Panc1 (cell line): ENCODE data around the gene RAPGEF1. TPM values are rescaled to one million over a fixed set of nuclear protein-coding genes. Genes with fewer than 3 reads are reported as not detected.

Experiments
- ATAC-seq: fragments of 200-7000 bp; cut with Tn5 transposase; 2 replicates; pipeline ENCODE4 v1.9.1; 2020; ENCODE audit warnings: mild to moderate bottlenecking, moderate library complexity
- BruUV-seq: library from RNA; stranded (reverse); fragments of 400-500 nt; replicated peaks from 2 replicates; lab custom pipeline; 2021; lab: Mats Ljungman, UMichigan
- CTCF ChIA-PET: fragments of 300-600 bp; sonication (Branson Sonifier 250); formaldehyde crosslinking; loops from one replicate; lab custom pipeline; 2022; ENCODE audit warnings: antibody characterized with exemption; lab: Charles Lee
- POLR2A ChIA-PET: fragments of 300-600 bp; sonication (Branson Sonifier 250); formaldehyde crosslinking; loops from one replicate; lab custom pipeline; 2022; ENCODE audit warnings: antibody characterized with exemption; lab: Charles Lee
- DNase-seq: peaks from one replicate; pipeline ENCODE4 v3.0.0-alpha.2; 2010; ENCODE audit warnings: low read depth, low spot score
- H3K27ac ChIP-seq: 2 replicates; pipeline ENCODE4 v1.5.1; 2011; ENCODE audit warnings: mild to moderate bottlenecking, low read length, inconsistent platforms
- H3K27me3 ChIP-seq: fragments of 200-500 bp; sonication (Bioruptor generic); 2 replicates; pipeline ENCODE4 v1.6.0; 2014; ENCODE audit warnings: low read length, inconsistent platforms; ENCODE audit not compliant: control insufficient read depth, insufficient read depth
- H3K36me3 ChIP-seq: fragments of 200-500 bp; sonication (Bioruptor generic); 2 replicates; pipeline ENCODE4 v1.5.1; 2014; ENCODE audit warnings: inconsistent platforms, mild to moderate bottlenecking, low read length, moderate library complexity; ENCODE audit not compliant: control insufficient read depth, insufficient read depth
- H3K4me1 ChIP-seq: 2 replicates; pipeline ENCODE4 v1.5.1; 2011; ENCODE audit warnings: inconsistent platforms, mild to moderate bottlenecking, low read length, moderate library complexity; ENCODE audit not compliant: control insufficient read depth, insufficient read depth
- H3K4me3 ChIP-seq, 2 experiments: 2 replicates each; pipeline ENCODE4 v1.5.1; 2011 to 2012; ENCODE audit warnings: low read depth in 2 of 2, low read length in 2 of 2, mild to moderate bottlenecking in 2 of 2, inconsistent platforms in 1 of 2, moderate library complexity in 1 of 2
- H3K9me3 ChIP-seq: fragments of 200-500 bp; sonication (Bioruptor generic); 2 replicates; pipeline ENCODE4 v1.5.1; 2014; ENCODE audit warnings: low read depth, mild to moderate bottlenecking, inconsistent platforms, low read length, moderate library complexity; ENCODE audit not compliant: control insufficient read depth, insufficient read depth
- POLR2AphosphoS5 ChIP-seq: IDR thresholded peaks from 2 replicates; pipeline ENCODE4 v1.6.1; 2012; ENCODE audit warnings: mild to moderate bottlenecking, low read depth, low read length, moderate library complexity
- SIN3A ChIP-seq: IDR thresholded peaks from 2 replicates; pipeline ENCODE4 v1.6.1; 2012; ENCODE audit warnings: low read depth, mild to moderate bottlenecking, low read length, moderate library complexity, borderline replicate concordance; ENCODE audit not compliant: insufficient read depth
- TCF7L2 ChIP-seq: IDR thresholded peaks from 2 replicates; pipeline ENCODE4 v1.6.1; 2011; ENCODE audit warnings: mild to moderate bottlenecking, low read depth, low read length, inconsistent platforms
- in situ Hi-C: cut with HindIII; loops from 2 replicates; pipeline ENCODE4 v1.10.0; 2016; ENCODE audit warnings: low sequenced_read_pairs, low pct_unique_long_range_greater_than_20kb
- intact Hi-C: fragments of 100-400 bp; cut with micrococcal nuclease; formaldehyde crosslinking; loops from one replicate; pipeline ENCODE4 v1.10.0; 2022; ENCODE audit not compliant: unreplicated experiment
- total RNA-seq: library from RNA; stranded (reverse); gene quantifications from one replicate; pipeline ENCODE4 v1.2.1, GENCODE V29; 2021; ENCODE audit not compliant: unreplicated experiment
- TF ChIP-seq, protein P1 (sequence below), 2 experiments: IDR thresholded peaks; 2 replicates each; pipeline ENCODE4 v1.6.1; 2011 to 2012; ENCODE audit warnings: low read depth in 2 of 2, control low read depth in 1 of 2, low read length in 1 of 2, mild to moderate bottlenecking in 1 of 2, moderate library complexity in 1 of 2; ENCODE audit not compliant: insufficient read depth in 1 of 2
- TF ChIP-seq, protein P2 (sequence below): fragments of 450-650 bp; IDR thresholded peaks from 2 replicates; pipeline ENCODE4 v1.5.1; 2017; ENCODE audit warnings: mild to moderate bottlenecking

RAPGEF1 gene
- total RNA-seq, 1 experiment from 2014 or later: 86.8 TPM

DNA sequence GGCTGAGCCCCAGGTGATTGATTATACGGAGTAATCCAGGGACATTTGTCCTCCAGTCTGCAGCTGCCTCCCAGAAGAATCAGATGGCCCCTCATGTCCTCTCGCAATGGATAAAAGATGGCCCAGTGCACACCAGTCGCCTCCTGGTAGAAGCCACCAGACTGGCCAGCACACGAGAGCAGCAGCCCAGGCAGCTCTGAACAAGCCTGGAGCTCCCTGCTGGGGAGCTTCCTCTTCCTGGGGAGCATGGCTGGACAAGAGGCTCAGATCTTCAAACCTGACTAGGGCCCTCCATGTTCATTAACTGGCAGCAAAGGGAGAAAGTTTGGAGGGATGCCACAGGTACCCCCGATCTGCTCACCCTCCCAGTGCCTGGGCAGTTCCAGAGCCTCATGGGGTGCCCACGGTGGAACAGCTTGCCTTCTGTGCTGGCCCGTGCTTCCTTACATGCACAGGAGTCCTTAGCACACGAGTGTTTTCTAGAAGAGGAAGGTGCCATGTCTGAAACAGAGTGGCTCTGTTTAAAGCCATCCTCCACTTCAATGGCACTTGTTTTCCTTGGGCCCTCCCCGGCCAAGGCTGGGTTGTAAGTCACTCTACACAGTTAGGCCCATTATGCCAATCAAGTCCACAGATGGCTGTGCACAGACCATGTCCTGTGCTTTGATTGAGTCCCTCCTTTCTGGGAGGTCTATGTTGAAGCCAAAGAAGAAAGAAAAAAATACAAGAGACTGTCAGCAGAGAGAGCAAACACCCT, 118.9 kb downstream of the RAPGEF1 start:
- H3K4me3 ChIP-seq: no peak overlapping the region
- H3K4me1 ChIP-seq: no peaks in the 10 kb centered on the region
- ChIA-PET POLR2A (no interaction called here), CTCF (no interaction called here)
- no peak overlapping the region for H3K27ac ChIP-seq
- H3K27me3 ChIP-seq: no peaks in the 10 kb centered on the region
- intact Hi-C loops: no loop called here
- H3K9me3 ChIP-seq: no peaks in the 10 kb centered on the region
- in situ Hi-C loops: no loop called here
- BruUV-seq: no TSS peak
- peaks cover 4% of the 10 kb centered on the region for H3K36me3 ChIP-seq
- ATAC-seq (no peak), DNase-seq (no peak)
- TF ChIP-seq, protein P1, sequence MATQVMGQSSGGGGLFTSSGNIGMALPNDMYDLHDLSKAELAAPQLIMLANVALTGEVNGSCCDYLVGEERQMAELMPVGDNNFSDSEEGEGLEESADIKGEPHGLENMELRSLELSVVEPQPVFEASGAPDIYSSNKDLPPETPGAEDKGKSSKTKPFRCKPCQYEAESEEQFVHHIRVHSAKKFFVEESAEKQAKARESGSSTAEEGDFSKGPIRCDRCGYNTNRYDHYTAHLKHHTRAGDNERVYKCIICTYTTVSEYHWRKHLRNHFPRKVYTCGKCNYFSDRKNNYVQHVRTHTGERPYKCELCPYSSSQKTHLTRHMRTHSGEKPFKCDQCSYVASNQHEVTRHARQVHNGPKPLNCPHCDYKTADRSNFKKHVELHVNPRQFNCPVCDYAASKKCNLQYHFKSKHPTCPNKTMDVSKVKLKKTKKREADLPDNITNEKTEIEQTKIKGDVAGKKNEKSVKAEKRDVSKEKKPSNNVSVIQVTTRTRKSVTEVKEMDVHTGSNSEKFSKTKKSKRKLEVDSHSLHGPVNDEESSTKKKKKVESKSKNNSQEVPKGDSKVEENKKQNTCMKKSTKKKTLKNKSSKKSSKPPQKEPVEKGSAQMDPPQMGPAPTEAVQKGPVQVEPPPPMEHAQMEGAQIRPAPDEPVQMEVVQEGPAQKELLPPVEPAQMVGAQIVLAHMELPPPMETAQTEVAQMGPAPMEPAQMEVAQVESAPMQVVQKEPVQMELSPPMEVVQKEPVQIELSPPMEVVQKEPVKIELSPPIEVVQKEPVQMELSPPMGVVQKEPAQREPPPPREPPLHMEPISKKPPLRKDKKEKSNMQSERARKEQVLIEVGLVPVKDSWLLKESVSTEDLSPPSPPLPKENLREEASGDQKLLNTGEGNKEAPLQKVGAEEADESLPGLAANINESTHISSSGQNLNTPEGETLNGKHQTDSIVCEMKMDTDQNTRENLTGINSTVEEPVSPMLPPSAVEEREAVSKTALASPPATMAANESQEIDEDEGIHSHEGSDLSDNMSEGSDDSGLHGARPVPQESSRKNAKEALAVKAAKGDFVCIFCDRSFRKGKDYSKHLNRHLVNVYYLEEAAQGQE (IDR thresholded peaks at IDR 0.05; ENCODE audit: insufficient read depth in 1 of 2, low read depth in 2 of 2, low read length in 1 of 2): no peak
- no peak for TF ChIP-seq POLR2AphosphoS5

DNA sequence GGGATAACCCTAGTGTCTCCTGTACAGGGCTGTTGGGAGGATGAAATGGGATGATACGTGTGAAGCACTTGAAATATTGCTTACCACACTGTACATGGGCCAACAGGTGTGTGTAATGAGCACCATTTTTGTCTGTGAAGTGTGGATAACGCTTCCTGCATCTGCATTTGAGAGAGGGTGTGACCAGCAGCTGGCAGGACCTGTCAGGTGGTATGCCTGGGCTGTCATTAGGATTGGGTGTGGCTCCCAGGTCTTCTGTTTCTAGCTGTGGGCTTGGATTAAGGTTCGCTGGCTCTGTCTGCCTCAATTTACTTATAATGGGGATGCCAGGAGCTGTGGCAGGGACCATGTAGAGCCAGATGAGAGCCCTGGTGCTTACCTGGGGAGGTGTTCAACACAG, 120.2 kb downstream of the RAPGEF1 start:
- POLR2A ChIA-PET: no interaction called here
- Histone ChIP-seq H3K4me3 (no peak overlapping the region), H3K4me1 (no peaks in the 10 kb centered on the region), H3K9me3 (no peaks in the 10 kb centered on the region), H3K36me3 (no peaks in the 10 kb centered on the region; the same call in 1 of the 2 replicates), H3K27me3 (no peaks in the 10 kb centered on the region), H3K27ac (no peak overlapping the region)
- TF ChIP-seq SIN3A (no peak), TCF7L2 (no peak), POLR2AphosphoS5 (no peak)
- TF ChIP-seq, protein P2, sequence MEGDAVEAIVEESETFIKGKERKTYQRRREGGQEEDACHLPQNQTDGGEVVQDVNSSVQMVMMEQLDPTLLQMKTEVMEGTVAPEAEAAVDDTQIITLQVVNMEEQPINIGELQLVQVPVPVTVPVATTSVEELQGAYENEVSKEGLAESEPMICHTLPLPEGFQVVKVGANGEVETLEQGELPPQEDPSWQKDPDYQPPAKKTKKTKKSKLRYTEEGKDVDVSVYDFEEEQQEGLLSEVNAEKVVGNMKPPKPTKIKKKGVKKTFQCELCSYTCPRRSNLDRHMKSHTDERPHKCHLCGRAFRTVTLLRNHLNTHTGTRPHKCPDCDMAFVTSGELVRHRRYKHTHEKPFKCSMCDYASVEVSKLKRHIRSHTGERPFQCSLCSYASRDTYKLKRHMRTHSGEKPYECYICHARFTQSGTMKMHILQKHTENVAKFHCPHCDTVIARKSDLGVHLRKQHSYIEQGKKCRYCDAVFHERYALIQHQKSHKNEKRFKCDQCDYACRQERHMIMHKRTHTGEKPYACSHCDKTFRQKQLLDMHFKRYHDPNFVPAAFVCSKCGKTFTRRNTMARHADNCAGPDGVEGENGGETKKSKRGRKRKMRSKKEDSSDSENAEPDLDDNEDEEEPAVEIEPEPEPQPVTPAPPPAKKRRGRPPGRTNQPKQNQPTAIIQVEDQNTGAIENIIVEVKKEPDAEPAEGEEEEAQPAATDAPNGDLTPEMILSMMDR: no peak
- TF ChIP-seq, protein P1 (IDR thresholded peaks at IDR 0.05; ENCODE audit: insufficient read depth in 1 of 2, low read depth in 2 of 2, low read length in 1 of 2): no peak
- CTCF ChIA-PET: no interaction called here
- in situ Hi-C loops: no loop called here
- DNase-seq (no peak), ATAC-seq (no peak)
- intact Hi-C loops: no loop called here
- no TSS peak for BruUV-seq
